ENCODE results near the gene NDST1. TPM values are rescaled to one million over a fixed set of nuclear protein-coding genes. Genes with fewer than 3 reads are reported as not detected.
A peak's percentile ranks its signal among the peaks of the same experiment; 100 is the strongest.
"Not testable (repeated sequence)": the region's sequence is repeated elsewhere in the genome, so short reads cannot be mapped to it uniquely, and the experiment has no call there.

The NDST1 gene
- total RNA-seq, 1 donor from 2014 or later = 60.4 TPM

DNA sequence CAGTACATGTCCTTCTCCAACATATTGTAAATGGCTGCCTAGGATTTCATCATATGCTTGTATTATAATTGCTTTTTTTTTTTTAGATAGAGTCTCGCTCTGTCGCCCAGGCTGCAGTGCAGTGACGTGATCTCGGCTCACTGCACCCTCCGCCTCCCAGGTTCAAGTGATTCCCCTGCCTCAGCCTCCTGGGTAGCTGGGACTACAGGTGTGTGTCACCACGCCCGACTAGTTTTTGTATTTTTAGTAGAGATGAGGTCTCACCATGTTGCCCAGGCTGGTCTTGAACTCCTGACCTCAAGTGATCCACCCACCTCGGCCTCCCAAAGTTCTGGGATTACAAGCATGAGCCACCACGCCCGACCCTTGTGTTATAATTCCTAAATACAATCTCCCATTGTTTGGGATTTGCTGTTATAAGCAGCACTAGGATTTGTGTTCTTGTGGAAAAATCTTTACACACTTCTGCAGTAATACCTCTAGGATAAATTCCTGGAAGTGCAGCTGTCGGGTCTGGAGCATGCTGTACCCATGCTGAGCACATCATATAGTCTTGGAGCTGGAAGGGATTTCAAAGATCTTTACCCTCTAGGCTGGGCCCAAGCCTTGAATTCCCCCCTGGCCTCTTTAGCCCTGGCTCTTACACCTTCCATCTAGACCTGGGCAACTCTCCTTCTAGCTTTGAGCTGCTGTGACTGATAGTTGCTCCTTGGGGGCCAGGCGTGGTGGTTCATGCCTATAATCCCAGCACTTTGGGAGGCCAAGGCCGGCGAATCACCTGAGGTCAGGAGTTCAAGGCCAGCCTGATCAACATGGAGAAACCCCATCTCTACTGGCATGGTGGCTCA, 11.0 kb downstream of the NDST1 start:
- intact Hi-C loops (cut with DNase I); ATAC-seq; DNase-seq (ENCODE audit: missing footprints): not testable (repeated sequence)

DNA sequence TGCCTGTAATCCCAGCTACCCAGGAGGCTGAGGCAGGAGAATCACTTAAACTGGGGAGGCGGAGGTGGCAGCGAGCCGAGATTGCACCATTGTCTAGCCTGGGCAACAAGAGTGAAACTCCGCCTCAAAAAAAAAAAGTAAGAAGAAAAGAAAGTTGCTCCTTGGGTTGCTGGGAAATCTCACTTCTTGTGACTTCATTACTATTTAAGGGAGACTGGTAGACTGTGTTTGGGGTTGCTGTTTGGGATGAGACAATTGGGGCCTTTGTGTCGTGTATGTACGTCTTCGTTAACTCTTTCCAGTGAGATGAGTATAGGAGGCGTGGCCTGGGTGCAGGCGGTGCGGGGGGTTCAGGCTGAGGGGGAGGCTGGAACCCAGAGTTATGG, 11.6 kb downstream of the NDST1 start:
- no peak for ATAC-seq
- DNase-seq (ENCODE audit: missing footprints) = no peak
- intact Hi-C loops (cut with DNase I) = no loop called here

DNA sequence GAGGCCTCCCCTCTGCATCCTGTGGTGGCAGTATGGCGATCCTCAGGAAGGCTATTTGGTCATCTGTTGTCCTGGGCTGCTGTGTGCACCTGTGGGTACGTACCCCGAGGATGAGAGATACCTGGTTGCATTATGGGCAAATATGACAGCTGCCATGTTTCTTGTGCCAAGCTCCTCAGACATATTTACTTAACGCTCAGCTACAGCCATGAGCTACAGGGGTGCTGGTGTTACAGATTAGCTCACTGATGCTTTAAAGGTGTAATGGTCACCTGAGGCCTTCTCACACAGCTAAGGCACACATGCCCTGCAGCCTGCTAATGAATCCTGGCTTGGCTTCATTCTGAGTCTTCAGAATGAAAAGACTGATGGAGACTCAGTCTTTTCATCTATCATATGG, 12.0 kb downstream of the NDST1 start:
- ATAC-seq (no peak), DNase-seq (ENCODE audit: missing footprints) (no peak)
- intact Hi-C loops (cut with DNase I) = no loop called here

DNA sequence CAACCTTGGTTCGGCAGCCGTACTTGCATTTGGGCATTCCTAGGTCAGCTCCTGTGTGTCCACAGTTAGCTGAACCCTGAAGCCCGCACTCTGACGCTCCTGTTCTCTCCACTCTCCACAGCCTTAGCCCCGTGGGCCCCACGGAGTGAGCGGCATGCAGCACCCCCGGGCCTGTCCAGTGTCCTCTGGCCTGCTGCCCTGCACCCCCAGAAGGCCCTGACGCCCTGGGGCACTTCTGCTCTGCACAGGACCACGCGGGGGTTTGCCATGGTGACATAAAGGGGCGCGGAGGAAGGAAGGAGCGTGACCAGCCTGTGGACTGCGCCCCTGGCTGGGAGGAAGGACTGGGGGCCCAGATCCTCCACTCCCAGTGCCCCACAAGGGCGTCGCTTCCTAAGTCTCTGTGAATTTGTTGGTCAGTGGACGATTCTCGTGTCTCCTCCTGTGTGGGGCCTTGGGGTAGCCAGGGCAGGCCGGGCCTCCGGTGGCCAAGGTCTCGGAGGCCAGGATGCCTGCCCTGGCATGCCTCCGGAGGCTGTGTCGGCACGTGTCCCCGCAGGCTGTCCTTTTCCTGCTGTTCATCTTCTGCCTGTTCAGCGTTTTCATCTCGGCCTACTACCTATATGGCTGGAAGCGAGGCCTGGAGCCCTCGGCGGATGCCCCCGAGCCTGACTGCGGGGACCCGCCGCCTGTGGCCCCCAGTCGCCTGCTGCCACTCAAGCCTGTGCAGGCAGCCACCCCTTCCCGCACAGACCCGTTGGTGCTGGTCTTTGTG, 13.0 kb downstream of the NDST1 start:
- intact Hi-C loops (cut with DNase I) = no loop called here
- no peak for ATAC-seq
- DNase-seq (ENCODE audit: missing footprints) = no peak

DNA sequence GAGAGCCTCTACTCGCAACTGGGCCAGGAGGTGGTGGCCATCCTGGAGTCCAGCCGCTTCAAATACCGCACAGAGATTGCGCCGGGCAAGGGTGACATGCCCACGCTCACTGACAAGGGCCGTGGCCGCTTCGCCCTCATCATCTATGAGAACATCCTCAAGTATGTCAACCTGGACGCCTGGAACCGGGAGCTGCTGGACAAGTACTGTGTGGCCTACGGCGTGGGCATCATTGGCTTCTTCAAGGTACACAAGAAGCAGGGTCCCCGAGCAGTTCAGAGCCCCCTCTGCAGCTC, 13.5 kb downstream of the NDST1 start:
- DNase-seq (ENCODE audit: missing footprints) (no peak), ATAC-seq (no peak)
- intact Hi-C loops (cut with DNase I) = no loop called here

DNA sequence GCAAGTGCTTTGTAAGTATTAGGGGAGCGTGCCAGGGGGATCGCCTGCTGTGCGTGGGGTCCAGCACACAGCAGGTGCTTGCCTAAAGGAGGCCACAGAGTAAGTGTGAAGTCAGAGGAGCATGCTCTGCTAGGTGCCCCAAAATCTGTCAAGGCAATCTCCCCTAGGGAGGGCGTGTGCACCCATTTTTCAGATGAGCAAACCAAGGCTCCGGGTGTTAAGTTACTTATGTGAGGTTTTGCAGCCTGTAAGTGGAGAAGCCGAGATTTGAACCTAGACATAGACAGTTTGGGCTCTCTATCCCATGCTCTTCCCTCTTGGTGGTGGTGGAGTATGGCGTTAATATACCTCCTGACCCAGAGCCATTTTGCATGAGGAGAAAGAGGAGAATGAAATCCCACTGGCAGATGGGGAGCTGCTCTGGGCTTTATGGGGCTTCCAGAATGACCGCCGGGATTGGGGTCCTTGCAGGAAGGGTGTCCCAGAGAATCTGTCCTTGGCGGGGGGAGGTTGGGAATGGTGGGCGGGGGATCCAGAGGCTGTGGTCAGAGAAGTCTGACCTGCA, 14.1 kb downstream of the NDST1 start:
- intact Hi-C loops (cut with DNase I) = loop anchor here (1.0 to 2.0 kb wide), 3 partner anchors 19 to 63 kb away; no protein-coding TSS in a partner anchor
- DNase-seq (ENCODE audit: missing footprints) (no peak), ATAC-seq (no peak)

DNA sequence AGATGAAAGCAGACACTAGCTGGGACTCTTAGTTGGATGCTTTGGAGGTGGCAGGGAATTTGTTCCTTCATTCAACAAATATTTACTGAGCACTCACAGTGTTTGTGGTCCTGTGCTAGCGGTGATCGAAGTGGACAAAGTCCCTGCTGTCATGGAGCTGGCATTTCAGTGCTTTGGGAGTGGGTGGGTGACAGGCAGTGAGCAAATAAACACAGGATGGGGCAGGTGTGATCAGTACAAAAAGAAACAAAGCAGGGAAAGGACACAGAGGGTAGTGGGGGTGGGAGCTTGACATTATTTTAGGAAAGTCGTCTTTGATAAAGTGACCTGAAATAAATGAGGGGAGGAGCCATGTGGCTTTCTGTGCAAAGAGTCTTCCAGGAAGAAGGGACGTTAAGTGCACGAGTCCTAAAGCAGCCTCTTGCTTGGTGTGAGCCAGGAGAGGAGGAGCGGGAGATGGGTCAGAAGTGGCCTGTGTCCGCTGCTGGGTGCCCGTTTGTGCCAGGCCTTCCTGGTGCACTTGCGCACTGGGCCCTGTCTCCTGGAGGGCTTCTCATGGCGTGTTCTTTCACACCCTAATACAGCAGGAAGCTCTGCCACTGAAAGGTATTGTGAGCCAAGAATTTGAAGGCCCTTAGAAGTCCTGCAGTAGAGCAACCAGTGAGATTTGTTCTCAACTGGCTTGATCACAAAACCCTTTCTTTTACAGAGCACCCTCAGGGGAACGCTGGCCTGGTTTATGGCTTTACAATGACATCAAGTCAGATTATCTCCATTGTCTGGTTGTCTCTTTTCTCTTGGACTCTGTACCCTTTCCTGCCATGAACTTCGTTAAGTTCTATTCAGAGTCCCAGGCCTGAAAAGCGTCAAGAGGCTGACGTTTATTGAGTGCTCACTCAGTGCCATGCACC, 14.8 kb downstream of the NDST1 start:
- DNase-seq (ENCODE audit: missing footprints) (peak; percentile 82), ATAC-seq (peak; percentile 89)
- intact Hi-C loops (cut with DNase I) = loop anchor here (1.0 to 2.0 kb wide), 3 partner anchors 20 to 64 kb away; no protein-coding TSS in a partner anchor

DNA sequence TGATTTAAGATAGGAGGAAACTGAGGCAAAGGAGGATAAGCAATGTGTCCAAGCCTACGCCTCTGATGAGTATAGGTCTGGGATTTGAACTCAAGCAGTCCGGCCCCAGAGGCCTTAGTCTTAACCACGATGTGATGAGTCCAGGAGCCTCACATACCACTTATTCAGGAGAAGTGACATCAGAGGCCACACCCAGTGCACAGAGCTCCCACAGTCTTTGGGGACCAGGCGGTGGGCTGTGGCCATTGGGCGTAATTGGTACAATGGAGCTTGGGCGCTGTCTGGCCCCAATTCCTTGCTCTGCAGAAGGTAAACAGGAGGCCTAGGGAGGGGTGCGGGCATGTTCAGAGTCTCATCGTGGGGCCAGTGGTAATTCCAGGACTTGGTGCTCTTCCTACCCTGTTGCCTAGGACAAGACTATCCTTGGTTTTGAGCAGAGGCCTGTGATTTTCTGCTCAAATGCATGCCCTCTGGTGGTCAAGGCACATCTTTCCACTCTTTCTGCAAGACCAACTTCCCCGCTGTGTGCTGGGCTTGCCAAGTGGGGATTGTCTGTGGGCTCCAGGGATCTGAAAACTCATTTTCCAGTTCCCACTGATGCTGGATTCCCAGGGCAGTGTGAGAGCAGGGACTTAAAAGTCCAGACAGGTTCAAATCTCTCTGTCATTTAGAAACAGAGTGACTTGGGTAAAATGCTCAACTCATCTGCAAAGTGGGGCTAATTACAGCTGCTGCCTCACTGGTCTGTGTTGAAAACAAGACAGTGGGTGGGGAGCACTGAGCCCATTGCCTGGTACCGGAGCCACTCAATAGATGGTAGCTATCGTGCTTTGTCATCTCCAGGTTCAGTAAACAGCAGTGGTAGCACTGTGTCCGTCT, 15.8 kb downstream of the NDST1 start:
- no peak for DNase-seq (ENCODE audit: missing footprints)
- ATAC-seq = peak; percentile 43
- intact Hi-C loops (cut with DNase I) = loop anchor here (2.0 kb wide), 2 partner anchors 21 to 65 kb away; no protein-coding TSS in a partner anchor

DNA sequence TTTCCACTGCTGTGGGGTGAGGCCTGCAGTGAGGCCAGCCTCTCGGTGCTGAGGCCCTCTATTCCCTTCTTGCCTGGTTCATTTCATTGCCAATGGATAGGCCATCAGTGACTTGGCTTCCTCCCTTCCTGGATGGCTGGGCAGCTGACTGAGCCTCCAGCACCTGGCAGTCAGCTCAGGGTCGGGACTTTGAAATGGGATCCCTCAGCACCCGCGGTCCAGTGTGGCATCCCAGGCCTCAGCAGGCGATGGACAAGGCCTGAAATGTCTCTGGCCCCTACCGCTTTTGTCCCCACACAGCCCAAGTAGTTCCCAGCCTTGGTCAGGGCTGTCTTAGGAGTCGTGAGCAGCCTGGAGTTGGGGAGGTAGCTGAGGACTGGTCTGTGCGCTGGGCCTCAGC, 17.2 kb downstream of the NDST1 start:
- intact Hi-C loops (cut with DNase I) = no loop called here
- ATAC-seq = no peak

DNA sequence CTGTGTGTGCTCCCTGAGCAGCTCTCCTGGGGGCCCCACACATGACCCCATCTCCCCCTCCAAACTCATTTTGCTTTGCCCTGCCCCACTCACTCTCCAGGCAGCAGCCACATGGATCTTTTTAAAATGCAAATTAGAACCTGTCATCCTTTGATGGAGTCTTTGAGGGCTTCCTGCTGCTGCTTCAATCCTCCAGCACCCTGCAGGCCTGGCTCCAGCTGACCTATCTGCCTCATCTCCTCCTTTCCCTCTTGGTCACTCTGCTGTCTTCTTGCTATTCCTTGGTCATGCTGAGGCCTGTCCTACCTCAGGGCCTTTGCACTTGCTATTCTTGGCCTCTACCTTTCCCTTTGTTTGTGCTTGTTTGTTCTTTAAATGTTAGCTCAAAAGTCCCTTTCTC, 17.9 kb downstream of the NDST1 start:
- DNase-seq (ENCODE audit: missing footprints) (no peak), ATAC-seq (no peak)
- intact Hi-C loops (cut with DNase I) = no loop called here

More for the DNA sequence above, 17.2 kb downstream of the NDST1 start:
- no peak for DNase-seq (ENCODE audit: missing footprints)

DNA sequence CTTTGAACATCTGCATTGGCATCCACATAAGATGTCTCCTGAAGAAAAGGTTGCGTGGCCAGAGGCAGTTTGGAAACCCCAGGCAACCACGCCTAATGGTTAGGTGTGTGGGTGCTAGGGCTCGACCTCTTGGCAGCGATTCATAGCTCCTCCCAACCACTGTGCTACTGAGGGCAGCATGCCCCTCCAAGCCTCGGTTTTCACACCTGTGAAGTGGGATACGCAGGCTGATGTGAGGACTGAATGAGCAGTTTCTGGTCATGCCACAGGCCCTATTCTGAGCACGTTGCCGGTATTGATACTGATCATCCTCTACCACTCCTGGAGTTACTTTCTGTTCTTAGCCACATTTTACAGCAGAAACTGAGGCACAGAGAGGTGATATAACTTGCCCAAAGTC, 19.1 kb downstream of the NDST1 start:
- intact Hi-C loops (cut with DNase I) = no loop called here
- ATAC-seq (no peak), DNase-seq (ENCODE audit: missing footprints) (no peak)

DNA sequence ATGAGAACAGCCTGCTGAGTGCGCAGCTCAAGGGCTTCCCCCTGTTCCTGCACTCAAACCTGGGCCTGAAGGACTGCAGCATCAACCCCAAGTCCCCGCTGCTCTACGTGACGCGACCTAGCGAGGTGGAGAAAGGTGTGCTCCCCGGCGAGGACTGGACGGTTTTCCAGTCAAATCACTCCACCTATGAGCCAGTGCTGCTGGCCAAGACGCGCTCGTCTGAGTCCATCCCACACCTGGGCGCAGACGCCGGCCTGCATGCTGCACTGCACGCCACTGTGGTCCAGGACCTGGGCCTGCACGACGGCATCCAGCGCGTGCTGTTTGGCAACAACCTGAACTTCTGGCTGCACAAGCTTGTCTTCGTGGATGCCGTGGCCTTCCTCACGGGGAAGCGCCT, 19.9 kb downstream of the NDST1 start:
- ATAC-seq (no peak), DNase-seq (ENCODE audit: missing footprints) (no peak)
- intact Hi-C loops (cut with DNase I) = no loop called here

DNA sequence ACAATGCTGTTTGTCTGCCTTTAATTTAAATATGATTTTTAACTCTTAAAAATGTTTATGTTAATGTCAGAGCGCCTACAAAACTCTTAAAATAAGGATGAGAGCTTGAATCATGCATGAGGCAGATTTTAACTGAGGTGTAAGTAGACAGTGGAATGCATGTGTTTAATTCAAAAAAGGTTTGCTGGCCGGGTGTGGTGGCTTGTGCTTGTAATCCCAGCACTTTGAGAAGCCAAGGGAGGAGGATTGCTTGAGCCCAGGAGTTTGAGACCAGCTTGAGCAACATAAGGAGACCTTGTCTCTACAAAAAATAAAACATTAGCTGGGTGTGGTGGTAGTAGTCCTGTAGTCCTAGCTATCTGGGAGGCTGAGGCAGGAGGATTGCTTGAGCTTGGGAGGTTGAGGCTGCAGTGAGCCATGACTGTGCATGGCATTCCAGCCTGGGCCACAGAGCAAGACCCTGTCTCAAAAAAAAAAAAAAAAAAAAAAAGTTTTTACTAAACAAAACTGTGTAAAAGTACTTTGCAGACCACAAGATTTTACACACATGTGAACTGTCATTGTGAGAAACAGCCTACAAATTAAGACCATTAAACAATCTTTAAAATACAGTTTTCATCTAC, 21.1 kb downstream of the NDST1 start:
- intact Hi-C loops (cut with DNase I) = no loop called here
- no peak for DNase-seq (ENCODE audit: missing footprints)
- no peak for ATAC-seq

DNA sequence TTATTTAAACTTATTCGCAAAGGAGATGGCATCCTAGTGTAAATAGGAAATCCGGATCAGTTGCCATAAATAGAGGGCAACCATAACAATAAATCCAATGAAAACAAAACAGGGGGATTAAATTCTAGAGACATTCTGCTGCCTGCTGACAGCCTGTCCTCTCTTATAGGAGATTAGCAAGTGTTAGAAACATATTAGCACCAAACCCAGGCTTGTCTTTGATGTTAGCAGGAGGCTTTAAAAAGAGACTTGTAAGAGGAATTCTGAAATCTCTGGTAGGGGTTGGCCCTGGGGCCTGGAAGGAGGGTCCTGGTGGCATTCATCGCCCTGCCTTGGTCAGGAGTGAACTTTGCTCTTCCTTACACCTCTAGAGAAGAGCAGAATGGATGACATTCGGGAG, 21.6 kb downstream of the NDST1 start:
- DNase-seq (ENCODE audit: missing footprints) (no peak), ATAC-seq (no peak)
- intact Hi-C loops (cut with DNase I) = no loop called here

DNA sequence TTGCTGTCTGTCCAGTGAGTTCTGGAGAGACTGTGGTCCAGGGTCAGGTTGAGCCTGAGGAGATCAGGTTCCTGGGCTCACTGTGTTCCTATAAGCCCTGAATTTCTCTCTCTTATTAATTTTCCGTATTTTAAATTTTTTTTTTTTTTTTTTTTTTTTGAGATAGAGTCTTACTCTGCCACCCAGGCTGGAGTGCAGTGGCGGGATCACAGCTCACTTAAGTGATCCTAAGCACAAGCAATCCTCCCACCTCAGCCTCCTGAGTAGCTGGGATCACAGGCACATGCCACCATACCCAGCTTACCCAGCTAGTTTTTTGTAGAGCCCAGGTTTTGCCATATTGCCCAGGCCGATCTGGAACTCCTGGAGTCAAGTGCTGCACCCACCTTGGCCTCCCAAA, 22.5 kb downstream of the NDST1 start:
- no peak for DNase-seq (ENCODE audit: missing footprints)

DNA sequence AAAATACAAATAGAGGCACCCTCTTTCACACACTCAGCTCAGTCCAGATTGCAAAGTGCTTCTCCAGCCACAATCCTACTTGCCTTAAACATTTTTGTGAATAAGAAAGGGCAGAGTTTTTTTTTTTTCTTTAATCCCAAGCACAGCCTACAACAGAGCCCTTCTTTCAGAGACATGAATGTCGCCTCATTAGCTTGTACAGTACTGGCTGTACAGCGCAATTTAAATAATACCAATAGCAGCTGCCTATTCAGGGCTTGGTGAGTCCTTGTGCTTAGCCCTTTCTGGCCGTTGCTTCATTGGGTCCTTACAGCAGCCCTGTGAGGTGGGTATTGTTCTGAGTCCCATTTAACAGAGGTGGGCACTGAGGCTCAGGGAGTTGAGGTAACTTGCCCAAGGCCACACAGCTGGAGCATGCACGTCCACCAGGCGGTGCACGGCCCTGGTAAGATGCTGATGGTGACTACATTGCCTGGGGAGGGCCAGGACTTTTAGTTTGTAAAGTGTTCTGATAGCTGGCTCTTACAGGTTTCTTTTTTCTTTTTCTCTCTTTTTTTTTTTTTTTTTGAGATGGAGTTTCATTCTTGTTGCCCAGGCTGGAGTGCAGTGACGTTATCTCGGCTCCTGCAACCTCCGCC, 23.1 kb downstream of the NDST1 start:
- no peak for ATAC-seq
- intact Hi-C loops (cut with DNase I) = no loop called here
- DNase-seq (ENCODE audit: missing footprints) = no peak

More for the DNA sequence above, 22.5 kb downstream of the NDST1 start:
- no peak for ATAC-seq
- intact Hi-C loops (cut with DNase I) = no loop called here

DNA sequence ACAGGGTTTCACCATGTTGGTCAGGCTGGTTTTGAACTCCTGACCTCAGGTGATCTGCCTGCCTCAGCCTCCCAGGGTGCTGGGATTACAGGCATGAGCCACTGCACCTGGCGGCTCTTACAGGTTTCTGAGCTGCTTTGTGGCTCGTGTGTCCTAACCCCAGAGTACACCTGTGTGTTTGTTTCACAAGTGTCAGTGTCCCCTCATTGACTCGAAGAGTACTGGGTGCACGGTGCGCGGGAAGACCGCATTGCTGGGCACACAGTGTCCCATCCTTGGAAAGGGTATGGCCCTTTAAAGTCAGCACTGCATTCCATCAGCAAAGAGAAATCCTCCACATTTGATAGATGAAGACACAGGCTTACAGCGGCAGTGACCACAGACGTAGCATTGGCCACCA, 23.8 kb downstream of the NDST1 start:
- ATAC-seq (no peak), DNase-seq (ENCODE audit: missing footprints) (no peak)
- intact Hi-C loops (cut with DNase I) = no loop called here

Data from Right ventricle myocardium inferior (tissue), 1 donor.